Upper lobe of right lung (tissue), 1 donor: ENCODE results near the gene MYBBP1A. TPM values are rescaled to one million over a fixed set of nuclear protein-coding genes. Genes with fewer than 3 reads are reported as not detected.
"Not testable (repeated sequence)": the region's sequence is repeated elsewhere in the genome, so short reads cannot be mapped to it uniquely, and the experiment has no call there.

Experiments
- ATAC-seq: fragments of 200-7000 bp; cut with Tn5 transposase; one replicate; pipeline ENCODE4 v1.9.1; 2020; ENCODE audit warnings: mild to moderate bottlenecking, moderate library complexity
- DNase-seq: peaks from one replicate; pipeline ENCODE4 v3.0.0-alpha.2; 2020
- H3K27ac ChIP-seq: fragments of 200-600 bp; one replicate; pipeline ENCODE4 v1.8.0; 2022
- H3K27me3 ChIP-seq: fragments of 200-600 bp; one replicate; pipeline ENCODE4 v1.8.0; 2022; ENCODE audit warnings: mild to moderate bottlenecking
- H3K36me3 ChIP-seq: fragments of 200-600 bp; one replicate; pipeline ENCODE4 v1.8.0; 2022
- H3K4me1 ChIP-seq: fragments of 200-600 bp; one replicate; pipeline ENCODE4 v1.8.0; 2022
- H3K4me3 ChIP-seq: fragments of 200-600 bp; one replicate; pipeline ENCODE4 v1.8.0; 2022; ENCODE audit warnings: mild to moderate bottlenecking
- H3K9me3 ChIP-seq: fragments of 200-600 bp; one replicate; pipeline ENCODE4 v1.8.0; 2022
- intact Hi-C: fragments of 100-400 bp; cut with DNase I; formaldehyde crosslinking; loops from one replicate; pipeline ENCODE4 v1.11.0; 2022
- total RNA-seq: library from RNA; stranded (reverse); fragmentation: NEBNext Ultra II Directional; extraction: Animal tissue kit (Norgen Biotek cat#: 25700); gene quantifications from one replicate; pipeline ENCODE4 v1.2.1, GENCODE V29; 2021
- TF ChIP-seq, protein P1 (sequence below): fragments of 200-600 bp; IDR thresholded peaks from one replicate; pipeline ENCODE4 v1.8.0; 2022; ENCODE audit warnings: antibody characterized with exemption
- donor health status: DM: no; HTN: yes; CAD: no; lungs with severe emphysema.

MYBBP1A gene
- total RNA-seq, 1 donor from 2014 or later, result 46.7 TPM

- Histone ChIP-seq H3K27ac (no peak overlapping the region), H3K36me3 (no peaks in the 10 kb centered on the region), H3K4me3 (no peak overlapping the region), H3K4me1 (peaks cover 15% of the 10 kb centered on the region), H3K27me3 (peaks cover 26% of the 10 kb centered on the region), H3K9me3 (no peaks in the 10 kb centered on the region)
- DNase-seq (peak; percentile 29), ATAC-seq (no peak)
- TF ChIP-seq, protein P1, sequence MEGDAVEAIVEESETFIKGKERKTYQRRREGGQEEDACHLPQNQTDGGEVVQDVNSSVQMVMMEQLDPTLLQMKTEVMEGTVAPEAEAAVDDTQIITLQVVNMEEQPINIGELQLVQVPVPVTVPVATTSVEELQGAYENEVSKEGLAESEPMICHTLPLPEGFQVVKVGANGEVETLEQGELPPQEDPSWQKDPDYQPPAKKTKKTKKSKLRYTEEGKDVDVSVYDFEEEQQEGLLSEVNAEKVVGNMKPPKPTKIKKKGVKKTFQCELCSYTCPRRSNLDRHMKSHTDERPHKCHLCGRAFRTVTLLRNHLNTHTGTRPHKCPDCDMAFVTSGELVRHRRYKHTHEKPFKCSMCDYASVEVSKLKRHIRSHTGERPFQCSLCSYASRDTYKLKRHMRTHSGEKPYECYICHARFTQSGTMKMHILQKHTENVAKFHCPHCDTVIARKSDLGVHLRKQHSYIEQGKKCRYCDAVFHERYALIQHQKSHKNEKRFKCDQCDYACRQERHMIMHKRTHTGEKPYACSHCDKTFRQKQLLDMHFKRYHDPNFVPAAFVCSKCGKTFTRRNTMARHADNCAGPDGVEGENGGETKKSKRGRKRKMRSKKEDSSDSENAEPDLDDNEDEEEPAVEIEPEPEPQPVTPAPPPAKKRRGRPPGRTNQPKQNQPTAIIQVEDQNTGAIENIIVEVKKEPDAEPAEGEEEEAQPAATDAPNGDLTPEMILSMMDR, result no peak
- intact Hi-C loops, result no loop called here
Measured at GRCh38 chr17:4583206-4583605, 28.0 kb upstream of the MYBBP1A start.

DNA sequence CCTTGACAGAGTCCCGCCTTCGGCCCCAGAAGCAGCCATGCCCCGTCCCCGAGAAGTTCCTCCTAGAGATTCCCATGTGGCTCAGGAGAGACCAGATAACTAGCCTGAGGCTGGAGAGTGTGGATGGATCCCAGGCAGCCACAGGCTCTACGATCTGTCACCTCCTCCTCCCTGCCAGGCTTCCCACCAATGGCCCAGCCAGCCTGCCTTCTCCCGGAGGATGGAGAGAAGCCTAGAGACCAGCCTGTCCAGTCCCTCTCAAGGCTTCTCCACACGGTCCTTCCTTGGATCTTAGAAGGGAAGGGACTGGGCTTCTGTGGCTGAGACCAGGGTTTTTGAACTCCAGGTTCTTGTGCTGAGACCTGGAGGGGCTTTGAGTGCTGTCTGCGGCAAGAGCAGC is 27.5 kb upstream of the MYBBP1A start:
- DNase-seq (peak; percentile 52), ATAC-seq (no peak)
- no peaks in the 10 kb centered on the region for H3K9me3 ChIP-seq
- no peak overlapping the region for H3K4me3 ChIP-seq
- H3K27ac ChIP-seq, result no peak overlapping the region
- H3K27me3 ChIP-seq, result peaks cover 26% of the 10 kb centered on the region
- intact Hi-C loops, result no loop called here
- H3K36me3 ChIP-seq, result no peaks in the 10 kb centered on the region
- TF ChIP-seq, protein P1, result no peak
- peaks cover 15% of the 10 kb centered on the region for H3K4me1 ChIP-seq

- no peak overlapping the region for H3K27ac ChIP-seq
- H3K4me1 ChIP-seq, result peaks cover 15% of the 10 kb centered on the region
- no peaks in the 10 kb centered on the region for H3K9me3 ChIP-seq
- ATAC-seq, result no peak
- TF ChIP-seq, protein P1, result no peak
- no peaks in the 10 kb centered on the region for H3K36me3 ChIP-seq
- peaks cover 26% of the 10 kb centered on the region for H3K27me3 ChIP-seq
- intact Hi-C loops, result no loop called here
- H3K4me3 ChIP-seq, result no peak overlapping the region
- DNase-seq, result peak; percentile 55
Measured at GRCh38 chr17:4582101-4582501, 26.9 kb upstream of the MYBBP1A start.

DNA sequence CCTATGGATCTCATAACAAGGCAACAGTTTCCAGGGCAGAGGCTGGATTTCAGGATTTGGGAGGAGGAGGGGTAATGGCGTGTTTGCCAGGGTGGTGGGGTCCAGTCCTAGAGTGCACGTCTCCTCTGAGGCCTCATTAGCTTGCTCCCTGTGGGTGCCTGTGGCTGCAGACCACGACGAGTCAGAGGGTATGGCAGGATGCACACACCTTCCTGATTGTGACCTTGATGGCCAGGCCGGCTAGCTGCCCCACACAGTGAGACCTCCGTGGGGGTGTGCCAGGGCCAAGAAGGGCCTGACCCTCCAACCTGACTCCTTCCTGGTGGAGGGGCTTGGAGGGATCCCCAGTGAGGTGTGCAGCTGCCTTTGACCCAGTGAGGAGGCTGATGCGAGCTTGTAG is 25.1 kb upstream of the MYBBP1A start:
- H3K4me1 ChIP-seq, result peaks cover 15% of the 10 kb centered on the region
- H3K36me3 ChIP-seq, result no peaks in the 10 kb centered on the region
- TF ChIP-seq, protein P1, result no peak
- peak; percentile 48 for DNase-seq
- H3K27ac ChIP-seq, result no peak overlapping the region
- ATAC-seq, result no peak
- intact Hi-C loops, result no loop called here
- no peaks in the 10 kb centered on the region for H3K9me3 ChIP-seq
- no peak overlapping the region for H3K4me3 ChIP-seq
- peaks cover 24% of the 10 kb centered on the region for H3K27me3 ChIP-seq

DNA sequence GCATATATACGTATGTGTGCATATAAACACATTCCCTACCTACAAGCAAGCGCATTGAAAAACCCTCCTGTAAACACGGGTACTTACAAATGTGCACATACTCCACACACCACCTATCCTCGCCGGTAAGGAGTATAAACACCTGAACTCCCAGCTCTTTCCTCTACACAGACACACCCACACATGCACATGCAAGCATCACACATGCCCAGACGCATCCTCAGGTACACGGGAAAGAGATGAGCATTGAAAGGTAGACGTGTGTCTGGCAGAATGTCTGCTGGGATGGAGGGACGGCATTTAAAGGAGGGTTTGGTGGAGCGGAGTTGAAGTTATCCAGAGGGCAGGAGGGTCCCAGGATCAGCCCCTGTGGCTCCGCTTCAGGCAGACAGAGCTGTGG is 24.5 kb upstream of the MYBBP1A start:
- Histone ChIP-seq H3K36me3 (no peaks in the 10 kb centered on the region), H3K27me3 (peaks cover 18% of the 10 kb centered on the region), H3K27ac (no peak overlapping the region), H3K4me1 (peaks cover 15% of the 10 kb centered on the region), H3K9me3 (no peaks in the 10 kb centered on the region), H3K4me3 (no peak overlapping the region)
- intact Hi-C loops, result no loop called here
- TF ChIP-seq, protein P1, result no peak
- DNase-seq, result peak; percentile 51
- no peak for ATAC-seq

- ATAC-seq, H3K27ac ChIP-seq, H3K4me1 ChIP-seq, H3K36me3 ChIP-seq, H3K4me3 ChIP-seq, intact Hi-C loops, H3K9me3 ChIP-seq, H3K27me3 ChIP-seq: not testable (repeated sequence)
- DNase-seq, result peak; percentile 52
Measured at GRCh38 chr17:4578349-4578748, 23.2 kb upstream of the MYBBP1A start.
